ENCODE measurements around the gene ST6GALNAC6.
"Not testable (repeated sequence)": the region's sequence is repeated elsewhere in the genome, so short reads cannot be mapped to it uniquely, and the experiment has no call there.

The ST6GALNAC6 gene

DNA sequence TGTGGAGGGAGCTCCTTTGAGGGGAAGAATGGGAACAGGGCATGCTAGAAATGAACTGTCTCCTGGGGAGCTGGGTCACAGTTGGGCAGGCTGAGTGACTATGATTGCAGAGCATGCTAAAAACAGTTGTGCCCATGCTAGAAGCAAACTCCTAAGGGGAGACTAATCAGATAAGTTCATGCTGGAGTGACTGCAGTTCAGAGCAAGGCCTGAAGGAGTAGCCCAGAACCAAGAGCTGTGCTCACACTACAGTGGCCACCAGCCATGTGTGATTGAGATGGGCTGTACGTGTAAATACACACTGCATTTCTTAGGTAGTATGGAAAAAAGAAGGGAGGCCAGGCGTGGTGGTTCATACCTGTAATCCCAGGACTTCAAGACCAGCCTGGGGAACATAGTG is 11.6 kb downstream of the ST6GALNAC6 start:
- no peak for DNase-seq

DNA sequence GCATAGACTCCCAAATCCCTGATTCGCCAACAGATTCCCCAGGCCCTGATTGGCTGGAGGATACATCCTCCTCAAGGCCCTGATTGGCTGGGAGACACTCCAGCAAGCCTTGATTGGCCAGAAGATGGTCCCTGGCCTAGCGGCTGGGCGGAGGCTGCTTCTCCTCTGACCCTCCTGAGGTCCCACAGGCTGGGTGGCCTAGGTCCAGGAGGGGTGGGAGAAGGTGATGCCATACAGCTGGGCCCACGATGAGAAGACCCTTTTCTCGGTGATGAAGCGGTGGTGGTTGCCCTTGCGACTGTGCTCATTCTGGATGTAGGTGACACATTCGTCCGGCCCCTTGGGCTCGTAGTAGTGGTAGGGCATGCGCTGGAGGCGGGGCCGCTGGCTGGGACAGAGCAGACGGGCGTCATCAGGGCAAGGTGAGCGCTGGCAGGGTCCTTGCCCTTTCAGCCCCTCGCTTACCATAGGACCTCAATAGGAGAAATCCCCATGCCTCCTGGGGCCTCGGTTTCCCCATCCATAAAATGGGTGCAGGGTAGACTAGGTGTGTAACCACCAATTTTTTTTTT is 12.9 kb downstream of the ST6GALNAC6 start:
- DNase-seq, result no peak

DNA sequence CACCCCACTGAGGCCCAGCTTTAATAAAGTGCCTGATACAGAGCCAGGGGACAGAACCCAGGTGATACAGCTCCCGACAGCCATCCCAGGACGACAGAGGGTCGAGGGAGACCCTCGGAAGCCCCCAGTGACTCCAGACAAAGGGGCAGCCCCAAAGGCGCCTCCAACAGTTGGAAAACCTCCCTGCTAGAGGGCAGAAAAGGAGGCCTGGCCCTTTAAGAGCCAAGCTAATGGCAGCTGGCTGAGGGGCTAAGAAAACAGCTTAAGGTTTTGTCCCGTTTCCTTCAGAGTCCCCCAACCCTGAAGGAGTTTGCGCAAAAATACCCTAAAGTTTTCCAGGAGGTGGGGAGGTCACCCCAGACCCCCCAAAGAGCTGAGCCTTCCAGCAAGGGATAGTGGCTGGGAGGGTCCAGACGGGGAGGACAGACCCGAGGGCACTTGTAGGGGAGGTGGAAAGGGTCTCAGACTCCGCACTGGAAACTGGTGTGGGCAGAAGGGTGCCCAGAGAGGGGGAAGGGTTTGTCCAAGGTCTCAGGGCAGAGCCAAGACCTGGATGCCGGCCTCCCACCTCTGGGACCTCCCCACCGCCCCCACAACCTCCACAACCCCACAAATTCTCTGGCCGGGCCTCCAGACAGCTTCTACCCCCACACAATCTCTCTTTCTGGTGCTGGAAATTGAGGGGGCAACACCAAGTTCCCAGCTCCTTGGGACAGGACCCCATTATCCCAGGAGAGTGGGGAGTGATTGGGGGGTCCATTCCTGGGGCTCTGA is 13.7 kb downstream of the ST6GALNAC6 start:
- no peak for DNase-seq

DNA sequence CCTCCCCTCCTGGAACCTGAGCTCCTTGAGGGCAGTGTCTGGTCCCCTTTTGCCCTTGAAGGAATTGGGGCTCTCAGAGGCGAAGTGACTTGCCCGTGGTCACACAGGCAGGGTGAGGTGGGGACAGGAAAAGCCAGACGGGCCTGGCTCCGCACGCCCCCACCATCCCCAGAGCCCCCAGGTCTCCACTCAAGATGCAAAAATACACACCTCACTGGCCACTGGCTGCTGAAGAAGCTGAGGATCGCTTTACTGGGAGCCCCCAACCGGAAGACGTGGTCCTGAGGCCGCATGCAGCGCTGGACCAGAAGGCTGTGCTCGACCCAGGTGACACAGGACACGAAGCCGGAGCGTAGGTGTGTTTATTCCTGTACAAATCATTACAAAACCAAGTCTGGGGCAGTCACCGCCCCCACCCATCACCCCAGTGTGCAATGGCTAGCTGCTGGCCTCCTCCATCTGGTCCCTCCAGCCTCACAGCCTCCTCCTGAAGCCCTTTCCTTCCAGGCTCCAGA is 14.4 kb downstream of the ST6GALNAC6 start:
- DNase-seq, result no peak

DNA sequence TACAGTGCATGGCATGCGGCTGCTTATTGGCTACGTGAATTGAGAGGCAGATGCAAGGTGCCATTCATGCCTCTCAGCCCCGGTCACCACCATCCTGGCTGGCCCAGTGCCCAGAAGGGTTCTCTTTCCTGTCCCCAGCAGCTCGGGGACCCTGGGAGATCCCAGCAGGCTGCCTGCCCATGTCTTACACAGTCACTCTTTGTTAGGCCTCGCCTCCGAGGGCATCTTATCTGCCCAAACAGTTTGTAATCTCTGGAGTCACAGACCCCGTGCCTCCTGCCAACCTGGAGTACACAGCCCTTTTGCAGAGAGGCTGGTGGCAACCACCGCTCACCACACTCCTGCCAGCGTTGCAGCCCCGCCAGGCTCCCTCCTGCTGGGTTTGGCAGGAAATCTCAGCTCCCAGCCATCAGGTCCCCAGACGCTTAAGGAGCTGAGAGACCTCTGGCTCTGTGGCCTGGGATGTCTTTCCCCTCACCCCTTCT is 14.9 kb downstream of the ST6GALNAC6 start:
- no peak for DNase-seq

DNA sequence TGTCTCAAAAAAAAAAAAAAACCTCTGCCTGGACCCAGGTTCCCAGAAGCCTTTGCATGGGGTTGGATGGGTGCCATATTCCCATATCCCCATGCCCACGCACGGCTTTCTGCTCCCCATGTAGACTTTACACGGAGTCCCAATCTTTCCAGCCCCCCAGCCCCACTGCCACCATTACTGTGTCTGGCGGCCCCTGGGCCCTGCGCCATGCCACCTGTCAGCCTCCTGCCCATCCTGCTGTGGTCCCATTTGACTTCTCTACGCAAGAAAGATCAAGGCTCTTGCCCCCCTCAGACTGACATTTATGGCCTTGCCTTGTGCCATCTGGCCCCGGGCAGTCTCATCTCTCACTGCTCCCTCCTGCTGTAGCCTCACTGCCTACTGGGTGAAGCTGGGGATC is 15.4 kb downstream of the ST6GALNAC6 start:
- no peak for DNase-seq

DNA sequence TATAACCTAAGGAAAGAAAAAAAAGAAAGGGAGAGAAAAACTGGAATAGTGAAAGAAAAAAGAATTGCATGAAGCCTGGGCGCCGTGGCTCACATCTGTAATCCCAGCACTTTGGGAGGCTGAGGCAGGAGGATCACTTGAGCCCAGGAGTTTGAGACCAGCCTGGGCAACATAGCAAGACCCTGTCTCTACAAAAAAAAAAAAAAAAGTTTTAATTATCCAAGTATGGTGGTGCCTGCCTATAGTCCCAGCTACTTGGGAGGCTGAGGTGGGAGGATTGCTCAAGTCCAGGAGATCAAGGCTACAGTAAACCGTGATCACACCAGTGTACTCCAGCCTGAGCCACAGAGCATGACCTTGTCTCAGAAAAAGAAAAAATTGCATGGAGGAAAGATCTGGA is 17.7 kb downstream of the ST6GALNAC6 start:
- not testable (repeated sequence) for DNase-seq

DNA sequence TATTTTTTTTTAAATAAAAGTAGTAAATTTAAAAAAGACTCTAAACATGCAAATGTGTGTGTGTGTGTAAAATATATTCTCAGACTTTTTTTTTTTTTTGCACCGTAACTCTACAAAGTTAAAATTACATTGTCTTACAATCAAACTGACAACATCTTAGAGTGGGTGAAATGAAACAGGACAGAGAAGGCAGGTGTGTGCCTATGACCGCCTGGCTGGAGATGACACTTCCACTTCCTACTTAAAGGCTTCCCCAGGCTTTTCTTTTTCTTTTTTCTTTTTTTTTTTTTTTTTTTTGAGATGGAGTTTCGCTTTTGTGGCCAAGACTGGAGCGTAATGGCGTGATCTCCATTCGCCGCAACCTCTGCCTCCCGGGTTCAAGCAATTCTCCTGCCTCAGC is 19.3 kb downstream of the ST6GALNAC6 start:
- no peak for DNase-seq

DNA sequence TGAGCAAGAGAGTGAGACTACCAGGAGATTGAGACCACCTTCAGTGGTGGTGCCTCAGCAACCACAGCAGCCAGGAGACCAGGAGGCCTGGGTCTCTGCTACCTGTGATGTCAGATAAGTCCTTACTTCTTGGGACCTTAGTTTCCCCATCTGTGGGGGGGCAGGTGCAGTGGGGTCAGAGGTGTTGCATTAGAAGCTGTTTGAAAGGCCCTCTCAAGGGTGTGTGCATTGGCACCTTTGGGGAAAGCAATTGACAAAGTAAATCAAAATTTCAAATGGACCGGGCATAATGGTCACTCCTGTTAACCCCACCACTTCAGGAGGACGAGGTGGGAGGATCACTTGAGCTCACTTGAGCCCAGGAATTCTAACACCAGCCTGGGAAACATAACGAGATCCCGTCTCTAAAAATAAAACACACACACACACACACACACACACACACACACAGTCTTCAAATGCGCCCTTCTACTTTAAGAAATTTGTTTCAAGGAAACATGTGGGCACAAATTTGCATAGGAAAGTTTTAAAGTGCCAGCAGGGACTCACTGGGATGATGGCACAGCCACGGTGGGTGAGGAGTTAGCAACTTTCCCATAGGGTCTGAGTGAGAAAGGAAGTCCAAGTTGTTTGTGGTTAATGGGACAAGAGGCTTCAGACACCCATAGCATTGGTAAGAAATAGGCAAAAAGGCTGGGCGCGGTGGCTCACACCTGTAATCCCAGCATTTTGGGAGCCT is 20.6 kb downstream of the ST6GALNAC6 start:
- DNase-seq, result no peak

DNA sequence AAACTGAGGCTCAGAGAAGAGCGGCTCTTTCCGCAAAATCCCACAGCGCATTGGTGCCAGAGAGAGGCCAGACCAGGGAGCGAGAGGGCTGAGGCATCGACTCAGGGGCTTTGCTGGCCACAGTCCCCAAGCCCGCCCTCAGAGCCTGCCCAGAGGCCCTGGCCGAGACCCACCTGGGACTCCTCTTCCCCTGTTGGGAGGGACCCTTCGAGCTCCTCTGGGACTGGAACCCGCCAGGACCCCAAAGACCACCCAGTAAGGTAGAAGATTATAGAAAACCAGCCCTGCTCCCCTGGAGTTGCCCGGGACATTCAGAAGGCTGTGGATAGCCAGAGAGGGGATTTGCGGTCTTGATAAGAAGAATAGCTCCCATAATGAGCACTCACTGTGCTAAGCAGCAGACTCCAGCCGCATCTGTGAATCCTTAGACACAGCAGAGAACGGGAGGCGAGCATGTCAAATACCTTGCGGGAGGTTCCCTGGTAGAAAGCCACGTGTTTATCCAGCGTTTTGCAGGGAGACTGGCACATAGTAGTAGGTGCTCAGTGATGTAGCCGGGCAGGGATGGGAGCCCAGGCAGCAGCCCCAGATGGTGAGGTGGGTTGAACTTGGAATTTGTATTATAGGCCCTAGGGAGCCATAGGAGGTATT is 21.3 kb downstream of the ST6GALNAC6 start:
- DNase-seq, result no peak

DNA sequence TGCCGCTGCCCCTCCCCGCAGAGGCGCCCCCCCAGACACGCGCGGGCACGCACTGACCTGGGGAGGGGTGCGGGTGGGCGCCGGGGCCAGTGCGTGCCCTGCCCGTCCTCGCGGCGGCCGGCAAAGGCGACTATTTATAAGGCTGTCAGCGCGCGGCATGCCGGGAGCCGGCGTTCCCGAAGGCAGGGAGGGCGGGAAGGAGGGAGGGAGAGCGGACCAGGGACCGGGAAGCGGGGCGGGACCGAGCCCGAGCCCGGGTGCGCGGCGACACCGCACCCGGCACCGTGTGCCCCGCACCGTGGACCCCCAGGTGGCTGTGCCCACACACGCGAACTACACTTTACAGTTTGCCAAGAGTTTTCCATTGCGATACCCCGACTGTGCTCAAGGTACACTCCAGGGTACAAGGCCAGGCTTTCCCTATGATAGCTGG is 21.8 kb downstream of the ST6GALNAC6 start, which contains the start of gene AK1:
Gene AK1 (minus strand): TSS at position 110 of the 433 bp plus-strand sequence. CDS start 3,058 bp downstream, outside the sequence.
- DNase-seq, result peak; percentile 46

DNA sequence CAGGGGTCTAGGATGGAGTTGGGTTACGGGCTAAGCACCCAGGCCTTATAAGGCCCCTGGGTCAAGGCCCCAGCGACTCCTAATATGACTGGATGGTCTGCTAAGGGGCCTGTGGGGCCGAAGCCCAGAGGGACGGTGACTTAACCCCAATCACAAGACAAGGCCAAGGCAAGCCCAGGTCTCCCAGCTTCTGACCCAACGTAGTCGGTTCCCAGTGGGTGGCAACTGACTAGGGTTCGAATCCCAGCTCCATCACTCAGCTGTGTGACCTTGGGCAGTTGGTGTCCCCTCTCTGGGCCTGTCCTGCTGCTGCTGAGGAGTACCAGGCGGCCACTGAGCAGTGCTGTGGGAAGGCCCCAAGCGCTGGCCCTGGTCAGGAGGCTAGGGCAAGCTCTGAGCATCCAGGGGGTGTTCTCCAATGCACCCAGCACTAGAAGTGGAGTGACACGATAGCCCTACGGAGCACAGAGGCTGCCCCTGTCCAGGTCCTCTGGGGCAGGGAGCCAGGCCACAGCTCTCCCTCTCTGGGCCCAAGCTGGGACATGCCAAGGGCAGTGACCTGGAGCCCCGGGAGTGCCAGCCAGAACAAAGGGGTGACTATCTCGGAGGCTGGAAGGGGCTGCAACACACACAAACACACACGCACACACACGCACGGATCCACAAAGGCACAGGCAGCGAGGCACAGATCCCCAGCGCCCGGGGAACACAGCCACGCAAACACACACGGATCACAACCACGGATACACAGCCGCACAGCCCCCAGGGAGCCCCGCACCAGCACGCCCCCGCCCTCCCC is 22.4 kb downstream of the ST6GALNAC6 start:
- DNase-seq, result no peak

DNA sequence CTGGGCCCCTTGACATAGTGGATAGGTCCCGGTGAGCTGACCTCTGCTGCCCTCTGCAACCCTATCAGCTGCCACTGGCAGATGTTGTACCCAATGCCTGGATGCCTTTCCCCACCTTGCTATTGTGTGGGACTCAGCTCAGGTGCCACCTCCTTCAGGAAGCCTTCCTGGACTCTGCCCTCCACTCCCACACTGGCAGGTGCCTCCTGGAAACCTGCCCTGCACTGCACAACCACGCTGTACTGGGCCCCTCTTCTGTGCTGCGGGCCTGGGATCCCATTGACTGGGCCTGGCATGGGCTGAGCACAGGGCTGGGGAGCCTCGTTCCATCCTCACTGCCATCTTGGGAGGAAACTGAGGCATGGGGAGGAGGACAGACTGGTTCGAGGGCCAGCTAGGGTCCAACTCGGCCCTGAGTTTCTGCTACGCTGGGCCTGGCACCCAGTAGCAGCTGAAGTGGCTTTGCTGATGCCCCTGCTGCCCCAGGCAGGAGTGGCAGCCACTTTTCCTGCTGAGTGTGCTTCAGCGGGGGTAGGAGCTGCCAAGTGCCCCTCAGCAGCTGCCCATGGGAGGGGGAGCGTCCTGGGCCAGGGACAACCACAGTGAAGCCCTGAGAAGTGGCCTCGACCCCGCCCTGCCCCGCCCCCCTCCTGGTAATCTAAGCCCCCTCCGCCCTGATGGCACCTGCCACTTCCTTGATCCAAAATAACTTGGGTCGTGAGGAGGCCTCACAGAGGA is 23.2 kb downstream of the ST6GALNAC6 start:
- DNase-seq, result no peak

DNA sequence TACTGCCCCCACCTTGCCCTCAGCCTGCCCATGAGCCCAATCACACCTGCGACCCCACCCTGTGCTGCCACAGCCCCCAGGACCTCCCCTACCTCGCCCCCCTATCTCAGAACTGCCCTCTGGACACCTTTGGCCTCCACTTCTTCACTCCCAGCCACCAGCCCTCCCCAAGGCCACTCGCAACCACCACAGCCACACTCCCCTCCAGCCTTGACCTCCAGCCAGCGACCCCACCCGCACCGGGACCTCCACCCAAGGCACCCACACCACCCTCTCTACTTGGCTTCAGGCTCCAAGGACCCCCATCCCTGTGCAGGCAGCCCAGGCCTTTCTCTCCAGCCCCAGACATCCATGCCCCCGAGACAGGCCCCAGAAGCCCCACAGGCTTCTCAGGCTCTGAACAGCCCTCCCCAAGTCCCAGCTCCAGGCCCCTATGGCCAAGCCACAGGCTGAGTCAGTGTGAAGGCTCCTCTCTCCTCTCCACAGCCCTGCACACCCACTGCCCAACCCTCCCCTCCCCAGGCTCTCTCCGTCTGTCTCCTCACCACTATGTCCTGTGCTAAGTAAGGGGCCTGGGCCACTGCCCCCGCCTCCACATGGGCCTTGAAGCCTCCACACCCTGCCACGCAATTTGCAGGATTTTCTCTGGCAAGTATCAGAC is 24.0 kb downstream of the ST6GALNAC6 start:
- no peak for DNase-seq

DNA sequence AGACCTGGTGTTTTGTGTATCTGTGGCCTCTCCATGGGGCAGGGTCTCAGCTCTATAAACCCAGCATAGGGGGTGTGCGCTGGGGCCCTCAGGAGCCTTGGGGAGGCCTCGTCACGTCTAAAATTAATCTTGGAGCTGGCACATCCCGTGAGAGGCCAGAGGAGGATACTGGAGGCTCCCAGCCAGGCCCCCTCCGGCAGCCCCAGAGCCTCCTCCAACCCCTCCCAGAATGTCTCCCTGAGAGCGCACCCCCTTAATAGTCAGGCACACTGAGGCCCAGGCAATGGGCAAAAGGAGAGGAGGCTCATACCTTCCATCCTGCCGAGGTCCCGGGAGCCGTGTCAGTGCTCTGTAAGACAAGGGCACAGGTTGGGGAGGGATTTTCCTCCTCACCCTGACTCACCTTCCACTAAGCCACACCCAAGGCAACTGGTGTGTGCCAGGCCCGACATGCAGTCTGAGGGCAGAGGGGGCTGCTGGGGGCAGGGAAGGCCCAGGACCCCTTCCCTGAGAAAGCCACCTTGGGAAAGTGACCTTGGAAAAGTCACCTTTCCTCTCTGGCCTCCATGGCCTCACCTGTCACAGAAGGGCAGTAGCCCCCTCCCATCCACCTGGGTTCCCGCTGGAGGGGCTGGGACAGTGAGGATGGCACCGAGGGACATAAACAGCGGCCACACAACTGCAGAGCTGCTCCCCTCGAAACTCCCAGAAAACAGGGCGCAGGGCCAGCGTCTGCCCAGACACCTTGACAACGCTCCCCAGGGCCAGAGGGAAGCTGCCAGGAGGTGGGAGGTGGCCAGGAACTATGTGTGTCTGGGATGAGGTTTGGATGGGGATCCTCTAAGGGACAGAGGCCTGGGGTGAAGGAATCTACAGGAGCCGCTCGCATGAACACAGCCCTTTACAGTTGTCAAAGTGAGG is 24.8 kb downstream of the ST6GALNAC6 start:
- DNase-seq, result no peak

DNA sequence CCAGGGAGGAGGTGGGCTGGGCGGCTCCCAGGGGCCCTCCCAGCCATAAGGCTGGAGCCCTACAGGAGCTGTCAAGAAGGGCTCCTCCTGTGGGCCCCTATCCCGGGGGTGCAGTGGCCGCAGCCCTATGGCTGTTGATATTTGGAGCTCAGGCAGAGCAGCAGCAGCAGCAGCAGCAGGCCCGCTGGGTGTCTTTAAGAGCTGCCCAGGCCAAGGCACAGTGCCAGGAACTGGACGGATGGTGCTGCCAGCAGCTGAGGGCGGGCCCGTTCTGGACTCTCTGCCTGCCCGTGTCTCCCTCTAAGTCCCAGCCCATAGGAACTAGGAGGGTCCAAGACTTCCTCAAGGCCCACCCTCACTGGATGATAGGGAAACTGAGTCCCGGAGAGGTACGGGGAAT is 25.5 kb downstream of the ST6GALNAC6 start:
- DNase-seq, result no peak

DNA sequence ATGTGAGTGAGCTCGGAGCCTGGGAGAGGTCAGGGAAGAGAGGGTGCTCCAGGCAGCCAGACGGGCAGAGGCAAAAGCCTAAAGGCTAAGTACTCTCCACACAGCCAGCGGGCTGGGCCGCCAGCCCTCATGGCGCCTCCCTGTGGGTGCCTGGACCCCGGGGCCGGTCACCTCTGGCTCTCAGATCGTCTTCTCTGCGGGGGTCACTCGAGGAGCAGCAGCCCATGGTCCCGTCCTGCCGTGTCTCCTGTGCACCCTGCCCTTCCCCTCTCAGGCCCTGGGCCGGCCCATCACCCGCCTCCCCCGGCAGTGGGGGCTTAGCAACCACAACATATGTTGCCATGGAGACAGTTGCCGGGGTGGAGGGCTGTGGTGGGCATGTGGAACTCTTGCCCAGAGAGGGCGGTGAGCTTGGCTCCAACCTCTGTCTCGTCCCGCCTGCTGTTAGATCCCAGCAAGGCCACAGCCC is 26.1 kb downstream of the ST6GALNAC6 start:
- no peak for DNase-seq

DNA sequence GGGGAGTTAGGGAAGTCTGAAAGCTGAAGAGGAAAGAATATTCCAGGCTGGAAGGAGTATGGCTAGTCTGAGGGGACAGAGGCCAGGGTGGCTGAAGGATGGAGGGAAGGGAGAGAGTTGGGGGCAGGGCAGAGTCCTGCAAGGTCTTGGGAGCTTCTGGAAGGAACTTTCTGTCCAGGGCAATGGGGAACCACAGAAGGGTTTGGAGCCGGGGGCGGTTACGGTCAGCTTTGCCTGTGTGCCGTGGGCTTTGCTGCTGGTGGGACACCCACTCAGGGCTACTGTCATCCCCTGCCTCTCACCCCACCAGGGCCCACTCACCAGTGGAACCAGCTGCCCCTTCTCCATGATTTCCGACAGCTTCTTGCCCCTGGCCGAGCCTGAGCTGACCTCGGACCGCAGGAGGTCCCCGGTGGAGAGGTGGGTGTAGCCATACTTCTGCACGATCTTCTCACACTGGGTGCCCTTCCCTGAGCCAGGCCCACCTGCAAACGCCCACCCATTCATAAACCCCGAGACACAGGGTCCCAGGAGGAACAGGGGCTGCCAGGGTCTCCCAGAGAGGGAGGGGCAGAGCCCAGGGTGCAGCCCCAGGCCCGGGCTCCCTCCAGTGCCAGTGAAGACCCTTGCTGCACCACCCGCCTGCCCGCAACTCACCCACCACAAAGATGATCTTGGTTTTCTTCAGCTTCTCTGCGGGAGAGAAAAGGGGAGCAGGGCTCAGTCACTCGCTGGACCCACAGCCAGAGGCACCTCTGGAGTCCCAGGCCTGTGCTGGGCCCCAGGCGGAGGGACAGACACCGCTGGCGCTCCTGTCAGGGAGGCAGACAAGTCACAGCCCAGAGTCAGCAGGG is 26.8 kb downstream of the ST6GALNAC6 start:
- DNase-seq, result no peak

DNA sequence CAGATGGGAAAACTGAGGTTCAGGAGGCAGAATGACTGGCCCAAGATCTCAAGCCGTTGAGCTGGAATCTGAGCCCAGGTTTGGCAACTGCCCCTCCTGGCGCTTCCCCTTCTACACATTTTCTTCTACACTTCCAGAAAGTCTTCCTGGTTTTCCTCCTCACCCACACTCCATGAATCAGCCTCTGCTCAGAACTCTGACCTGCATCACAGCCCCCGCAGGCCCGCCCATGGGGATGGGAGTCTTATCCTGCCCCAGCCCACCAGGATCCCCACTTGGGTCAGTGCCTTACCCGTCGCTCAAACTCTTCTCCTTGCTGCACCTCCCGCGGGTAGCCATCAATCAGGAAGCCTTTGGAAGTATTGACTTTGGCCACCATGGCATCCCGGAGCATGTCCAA is 27.9 kb downstream of the ST6GALNAC6 start:
- DNase-seq, result no peak
